A673 (cell line): ENCODE results near the gene CD163L1. TPM values are rescaled to one million over a fixed set of nuclear protein-coding genes. Genes with fewer than 3 reads are reported as not detected.
"Not testable (repeated sequence)": the region's sequence is repeated elsewhere in the genome, so short reads cannot be mapped to it uniquely, and the experiment has no call there.

ENCODE experiments used
- BruUV-seq: library from RNA; stranded (reverse); fragments of 400-500 nt; replicated peaks from 2 replicates; lab custom pipeline; 2021; lab: Mats Ljungman, UMichigan
- CTCF ChIA-PET: fragments of 300-600 bp; sonication (Branson Sonifier 250); formaldehyde crosslinking; loops from one replicate; lab custom pipeline; 2022; ENCODE audit warnings: antibody characterized with exemption; lab: Charles Lee
- POLR2A ChIA-PET: fragments of 300-600 bp; sonication (Branson Sonifier 250); formaldehyde crosslinking; loops from one replicate; lab custom pipeline; 2022; ENCODE audit warnings: antibody characterized with exemption; ENCODE audit not compliant: low non-redundant PET; lab: Charles Lee
- DNase-seq: peaks from one replicate; pipeline ENCODE4 v3.0.0-alpha.2; 2015; ENCODE audit warnings: low spot score
- H3K27ac ChIP-seq: fragments of 200-600 bp; sonication (generic); 2 replicates; pipeline ENCODE4 v1.5.1; 2016; ENCODE audit warnings: mixed run types, low read depth, mild to moderate bottlenecking, mixed read lengths, antibody characterized with exemption, low read length; ENCODE audit not compliant: poor library complexity, severe bottlenecking
- H3K27me3 ChIP-seq: fragments of 200-600 bp; sonication (generic); replicated peaks from 2 replicates; pipeline ENCODE4 v1.6.1; 2017; ENCODE audit warnings: mixed run types, low read depth, mild to moderate bottlenecking, mixed read lengths, antibody characterized with exemption, low read length; ENCODE audit not compliant: insufficient read depth, poor library complexity
- H3K36me3 ChIP-seq: fragments of 200-600 bp; sonication (generic); 2 replicates; pipeline ENCODE4 v1.6.1; 2016; ENCODE audit warnings: mixed run types, mild to moderate bottlenecking, mixed read lengths, antibody characterized with exemption, low read length; ENCODE audit not compliant: insufficient read depth, poor library complexity, severe bottlenecking
- H3K4me1 ChIP-seq: fragments of 200-600 bp; sonication (generic); 2 replicates; pipeline ENCODE4 v1.6.1; 2017; ENCODE audit warnings: mixed run types, mild to moderate bottlenecking, mixed read lengths, antibody characterized with exemption, low read length; ENCODE audit not compliant: insufficient read depth, poor library complexity, severe bottlenecking
- H3K4me3 ChIP-seq: fragments of 200-600 bp; sonication (generic); 2 replicates; pipeline ENCODE4 v1.5.1; 2016; ENCODE audit warnings: low read depth, mixed run types, mild to moderate bottlenecking, mixed read lengths, low read length; ENCODE audit not compliant: poor library complexity, severe bottlenecking
- H3K9me3 ChIP-seq: fragments of 200-600 bp; sonication (generic); 2 replicates; pipeline ENCODE4 v1.6.1; 2016; ENCODE audit warnings: mixed run types, low read depth, mild to moderate bottlenecking, mixed read lengths, antibody characterized with exemption, low read length; ENCODE audit not compliant: poor library complexity, severe bottlenecking
- EZH2 ChIP-seq: fragments of 200-600 bp; sonication (generic); IDR thresholded peaks from 2 replicates; pipeline ENCODE4 v1.6.1; 2017; ENCODE audit warnings: borderline replicate concordance, low read depth, mild to moderate bottlenecking, mixed read lengths, antibody characterized with exemption, low read length; ENCODE audit not compliant: poor library complexity, severe bottlenecking
- intact Hi-C: fragments of 100-400 bp; cut with micrococcal nuclease; formaldehyde crosslinking; loops from one replicate; pipeline ENCODE4 v1.10.0; 2022; ENCODE audit not compliant: unreplicated experiment
- total RNA-seq: library from RNA; stranded (reverse); gene quantifications from 2 replicates; pipeline ENCODE4 v1.2.3, GENCODE V29; 2021
- TF ChIP-seq, protein P1 (sequence below): fragments of 300-800, 200-600 bp; sonication (generic); conservative IDR thresholded peaks from 2 replicates; pipeline ENCODE4 v1.5.1; 2017; ENCODE audit warnings: low read depth, mild to moderate bottlenecking, antibody characterized with exemption, low read length, moderate library complexity, mixed read lengths

CD163L1 gene
- total RNA-seq, 1 experiment from 2014 or later = 0.52 TPM

DNA sequence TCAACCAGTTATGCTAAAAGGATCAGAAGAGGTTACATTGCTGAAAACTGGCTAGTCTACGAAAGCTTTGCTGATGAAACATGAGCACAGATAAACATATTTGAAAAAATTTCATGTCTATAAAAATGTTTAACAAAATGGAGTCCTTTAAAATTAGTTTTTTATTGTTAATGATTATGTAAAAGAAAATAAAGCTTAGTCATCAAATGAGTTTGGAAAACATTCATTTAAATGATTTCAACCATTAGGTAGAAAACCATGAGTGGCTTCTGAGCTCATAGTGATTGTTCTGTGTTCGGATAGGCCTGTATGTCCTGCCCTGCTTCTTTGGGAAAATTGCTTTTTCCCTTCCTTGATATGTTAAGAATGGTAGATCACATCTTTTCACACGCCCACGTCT is 584 bp upstream of the CD163L1 start:
- H3K27ac ChIP-seq = no peak overlapping the region
- no peaks in the 10 kb centered on the region for H3K4me1 ChIP-seq
- intact Hi-C loops = no loop called here
- ChIA-PET CTCF (no interaction called here), POLR2A (no interaction called here)
- H3K27me3 ChIP-seq = no peaks in the 10 kb centered on the region
- TF ChIP-seq, protein P1, sequence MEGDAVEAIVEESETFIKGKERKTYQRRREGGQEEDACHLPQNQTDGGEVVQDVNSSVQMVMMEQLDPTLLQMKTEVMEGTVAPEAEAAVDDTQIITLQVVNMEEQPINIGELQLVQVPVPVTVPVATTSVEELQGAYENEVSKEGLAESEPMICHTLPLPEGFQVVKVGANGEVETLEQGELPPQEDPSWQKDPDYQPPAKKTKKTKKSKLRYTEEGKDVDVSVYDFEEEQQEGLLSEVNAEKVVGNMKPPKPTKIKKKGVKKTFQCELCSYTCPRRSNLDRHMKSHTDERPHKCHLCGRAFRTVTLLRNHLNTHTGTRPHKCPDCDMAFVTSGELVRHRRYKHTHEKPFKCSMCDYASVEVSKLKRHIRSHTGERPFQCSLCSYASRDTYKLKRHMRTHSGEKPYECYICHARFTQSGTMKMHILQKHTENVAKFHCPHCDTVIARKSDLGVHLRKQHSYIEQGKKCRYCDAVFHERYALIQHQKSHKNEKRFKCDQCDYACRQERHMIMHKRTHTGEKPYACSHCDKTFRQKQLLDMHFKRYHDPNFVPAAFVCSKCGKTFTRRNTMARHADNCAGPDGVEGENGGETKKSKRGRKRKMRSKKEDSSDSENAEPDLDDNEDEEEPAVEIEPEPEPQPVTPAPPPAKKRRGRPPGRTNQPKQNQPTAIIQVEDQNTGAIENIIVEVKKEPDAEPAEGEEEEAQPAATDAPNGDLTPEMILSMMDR = no peak
- no peak for TF ChIP-seq EZH2
- H3K36me3 ChIP-seq = no peaks in the 10 kb centered on the region
- BruUV-seq = no TSS peak
- DNase-seq = no peak
- no peak overlapping the region for H3K4me3 ChIP-seq
- H3K9me3 ChIP-seq = no peaks in the 10 kb centered on the region

DNA sequence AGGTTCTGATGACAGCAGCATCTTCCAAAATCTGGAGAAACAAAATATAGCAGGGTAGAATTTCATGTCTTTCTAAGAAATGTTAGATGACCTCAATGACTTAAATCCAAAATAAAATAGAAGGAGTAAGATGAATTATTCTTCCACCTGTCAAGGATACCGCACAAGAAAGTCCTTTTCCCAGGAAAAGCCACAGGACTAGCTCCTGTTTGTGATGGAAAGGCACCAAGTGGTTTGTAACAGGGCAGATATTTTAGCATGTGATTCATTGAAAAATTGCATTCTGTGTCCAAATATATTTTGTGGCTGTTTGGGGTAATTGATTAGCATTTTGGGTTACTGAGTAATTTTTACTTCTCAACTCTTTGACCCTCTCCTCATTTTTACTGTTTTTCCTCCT is 2.7 kb downstream of the CD163L1 start:
- POLR2A ChIA-PET = no interaction called here

DNA sequence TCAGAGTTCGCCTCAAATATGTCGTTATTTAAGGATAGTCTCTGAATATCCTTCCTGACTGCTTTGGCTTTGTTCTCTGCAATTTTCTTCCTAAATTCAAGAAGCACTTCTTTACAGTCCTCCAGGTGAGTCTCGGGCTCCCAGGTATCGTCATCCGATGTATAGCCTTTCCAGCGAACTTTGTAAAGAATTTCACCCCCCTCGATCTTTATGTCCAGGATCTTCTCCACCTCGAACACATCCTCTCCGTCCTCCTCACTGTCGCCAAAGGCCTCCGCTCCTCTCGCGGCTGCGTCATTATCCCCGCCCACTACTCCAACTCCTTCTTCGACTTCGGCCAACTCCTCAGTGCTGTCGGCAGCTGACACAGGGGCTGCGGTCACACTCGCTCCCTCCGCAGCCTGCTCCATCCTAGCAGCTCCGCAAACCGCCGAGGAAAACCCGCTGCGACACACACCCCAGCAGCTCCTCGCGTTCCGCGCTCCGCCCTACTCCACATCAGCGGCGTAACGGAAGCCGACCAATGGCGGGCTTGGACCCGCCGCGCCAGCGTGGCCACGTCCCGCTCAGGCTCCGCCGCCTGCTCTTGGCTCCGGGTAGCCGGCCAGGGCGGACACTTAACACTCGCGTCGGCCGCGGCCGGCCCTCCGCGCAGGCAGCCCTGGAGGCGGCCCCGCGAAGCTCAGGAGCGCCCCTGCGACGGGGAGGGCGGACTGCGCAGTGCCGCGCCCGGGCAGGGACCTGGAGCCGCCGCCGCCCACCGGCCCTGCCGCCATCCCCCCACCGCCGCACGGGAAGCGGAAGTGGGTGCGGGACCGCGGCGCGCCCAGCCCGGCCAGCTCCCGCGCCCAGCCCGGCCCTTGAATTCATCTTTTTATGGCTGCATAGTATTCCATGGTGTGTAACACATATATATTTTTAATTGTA is 4.1 kb downstream of the CD163L1 start:
- intact Hi-C loops = no loop called here
- DNase-seq = peak; percentile 87

More for the DNA sequence above, 2.7 kb downstream of the CD163L1 start:
- no peaks in the 10 kb centered on the region for H3K4me1 ChIP-seq
- H3K9me3 ChIP-seq = no peaks in the 10 kb centered on the region
- DNase-seq = no peak
- H3K27me3 ChIP-seq = no peaks in the 10 kb centered on the region
- no peak overlapping the region for H3K27ac ChIP-seq
- no TSS peak for BruUV-seq
- intact Hi-C loops = no loop called here
- H3K4me3 ChIP-seq = no peak overlapping the region
- TF ChIP-seq, protein P1 = no peak
- TF ChIP-seq EZH2 = no peak
- no peaks in the 10 kb centered on the region for H3K36me3 ChIP-seq
- CTCF ChIA-PET = no interaction called here

GRCh38 chr12:7438291-7438995 is 5.5 kb downstream of the CD163L1 start:
- H3K27me3 ChIP-seq, POLR2A ChIA-PET, CTCF ChIA-PET, H3K4me1 ChIP-seq, intact Hi-C loops, BruUV-seq, H3K36me3 ChIP-seq, H3K9me3 ChIP-seq: not testable (repeated sequence)
- Histone ChIP-seq H3K4me3 (peak overlapping the region; percentile 51), H3K27ac (peak overlapping the region; percentile 1)
- DNase-seq = peak; percentile 4

More for the DNA sequence above, 4.1 kb downstream of the CD163L1 start:
- ChIA-PET CTCF (interaction anchor here (0.5 to 0.9 kb wide), 4 partner anchors 112 to 751 kb away, joined by 3 to 12 read pairs (median 5); partner anchors contain the start of genes SLC2A3 and ZNF384), POLR2A (no interaction called here)
- no peaks in the 10 kb centered on the region for H3K9me3 ChIP-seq
- peak overlapping the region; percentile 74 for H3K27ac ChIP-seq
- no peaks in the 10 kb centered on the region for H3K27me3 ChIP-seq
- peak overlapping the region; percentile 51 for H3K4me3 ChIP-seq
- no peaks in the 10 kb centered on the region for H3K4me1 ChIP-seq
- BruUV-seq = TSS peak; percentile 90
- TF ChIP-seq, protein P1 = no peak
- TF ChIP-seq EZH2 = no peak
- no peaks in the 10 kb centered on the region for H3K36me3 ChIP-seq

GRCh38 chr12:7437494-7437893 is 6.5 kb downstream of the CD163L1 start:
- POLR2A ChIA-PET, H3K36me3 ChIP-seq, DNase-seq, intact Hi-C loops, H3K4me3 ChIP-seq, BruUV-seq, H3K27me3 ChIP-seq, H3K27ac ChIP-seq, H3K4me1 ChIP-seq, CTCF ChIA-PET, H3K9me3 ChIP-seq: not testable (repeated sequence)
